CD14-positive monocyte (primary cell): Measurements from ENCODE around the gene MRRF. TPM values are rescaled to one million over a fixed set of nuclear protein-coding genes. Genes with fewer than 3 reads are reported as not detected.

Experiments
- DNase-seq, 3 donors: peaks; one replicate each; pipeline ENCODE4 v3.0.0-alpha.2; 2011 to 2022
- H2AFZ ChIP-seq: 2 replicates; pipeline ENCODE4 v1.6.0; 2012; ENCODE audit warnings: mild to moderate bottlenecking, low read depth, low read length, inconsistent platforms; ENCODE audit not compliant: insufficient read depth, poor library complexity, severe bottlenecking
- H3K27ac ChIP-seq, 2 donors: 1 replicate in 1 of 2; 2 replicates in 1 of 2; pipeline ENCODE4 v1.5.1; 2012 to 2013; ENCODE audit warnings: low read length in 2 of 2, control low read depth in 1 of 2, inconsistent platforms in 1 of 2, low read depth in 1 of 2, mild to moderate bottlenecking in 1 of 2
- H3K27me3 ChIP-seq, 2 donors: one replicate each; pipeline versions ENCODE4 v1.6.0 to v1.6.1; 2011 to 2013; ENCODE audit warnings: low read length in 2 of 2; ENCODE audit not compliant: control insufficient read depth in 2 of 2, insufficient read depth in 2 of 2
- H3K36me3 ChIP-seq, 2 donors: replicated peaks in 1 of 2; 1 replicate in 1 of 2; 2 replicates in 1 of 2; pipeline versions ENCODE4 v1.5.1 to v1.6.1; 2012 to 2013; ENCODE audit warnings: low read length in 2 of 2, control low read depth in 1 of 2, inconsistent platforms in 1 of 2, mild to moderate bottlenecking in 1 of 2; ENCODE audit not compliant: insufficient read depth in 2 of 2, control insufficient read depth in 1 of 2
- H3K4me1 ChIP-seq, 2 donors: 1 replicate in 1 of 2; 2 replicates in 1 of 2; pipeline versions ENCODE4 v1.5.1 to v1.6.1; 2012 to 2013; ENCODE audit warnings: low read length in 2 of 2, control low read depth in 1 of 2, inconsistent platforms in 1 of 2, mild to moderate bottlenecking in 1 of 2, moderate library complexity in 1 of 2; ENCODE audit not compliant: insufficient read depth in 2 of 2, control insufficient read depth in 1 of 2
- H3K4me2 ChIP-seq: replicated peaks from 2 replicates; pipeline ENCODE3; 2012; ENCODE audit warnings: low read length, moderate library complexity, mild to moderate bottlenecking; ENCODE audit not compliant: poor library complexity, severe bottlenecking; ENCODE audit errors: extremely low read depth
- H3K4me3 ChIP-seq, 3 experiments: fragments of 200-600 bp in 1 of 3; sonication (generic) in 1 of 3; replicated peaks in 1 of 3; 1 replicate in 2 of 3; 2 replicates in 1 of 3; pipeline ENCODE4 v1.5.1; 2011 to 2013; ENCODE audit warnings: low read length in 3 of 3, mild to moderate bottlenecking in 3 of 3, control low read depth in 2 of 3, low read depth in 2 of 3, inconsistent platforms in 1 of 3, moderate library complexity in 1 of 3
- H3K79me2 ChIP-seq: 2 replicates; pipeline ENCODE4 v1.6.0; 2012; ENCODE audit warnings: mild to moderate bottlenecking, control low read depth, inconsistent platforms, low read length, moderate library complexity; ENCODE audit not compliant: insufficient read depth
- H3K9ac ChIP-seq: 2 replicates; pipeline ENCODE4 v1.6.0; 2017; ENCODE audit warnings: low read length, mild to moderate bottlenecking; ENCODE audit not compliant: insufficient read depth, poor library complexity, severe bottlenecking
- H3K9me3 ChIP-seq, 2 donors: replicated peaks in 1 of 2; 1 replicate in 1 of 2; 2 replicates in 1 of 2; pipeline versions ENCODE4 v1.5.1 to v1.6.1; 2012 to 2013; ENCODE audit warnings: low read length in 2 of 2, control low read depth in 1 of 2; ENCODE audit not compliant: control insufficient read depth in 1 of 2, insufficient read depth in 1 of 2
- H4K20me1 ChIP-seq: 2 replicates; pipeline ENCODE4 v1.6.0; 2012; ENCODE audit warnings: mild to moderate bottlenecking, low read length, control low read depth, moderate library complexity; ENCODE audit not compliant: insufficient read depth
- H3K27ac Mint-ChIP-seq, 7 donors: one replicate each; pipeline ENCODE4 v1.8.0; 2020; ENCODE audit warnings: mild to moderate bottlenecking in 7 of 7, mixed read lengths in 7 of 7, moderate library complexity in 6 of 7, inconsistent platforms in 2 of 7
- H3K27me3 Mint-ChIP-seq, 3 donors: one replicate each; pipeline ENCODE4 v1.8.0; 2021 to 2022; ENCODE audit warnings: low read depth in 3 of 3, mild to moderate bottlenecking in 3 of 3, mixed read lengths in 3 of 3, moderate library complexity in 3 of 3, inconsistent platforms in 1 of 3
- H3K36me3 Mint-ChIP-seq, 2 donors: one replicate each; pipeline ENCODE4 v1.8.0; 2020; ENCODE audit warnings: mixed read lengths in 2 of 2, inconsistent platforms in 1 of 2, mild to moderate bottlenecking in 1 of 2
- H3K4me1 Mint-ChIP-seq: one replicate; pipeline ENCODE4 v1.8.0; 2020; ENCODE audit warnings: mild to moderate bottlenecking, mixed read lengths
- H3K4me3 Mint-ChIP-seq, 2 donors: one replicate each; pipeline ENCODE4 v1.8.0; 2020; ENCODE audit warnings: mild to moderate bottlenecking in 2 of 2, mixed read lengths in 2 of 2, moderate library complexity in 1 of 2
- H3K9me3 Mint-ChIP-seq, 7 donors: one replicate each; pipeline ENCODE4 v1.8.0; 2020 to 2022; ENCODE audit warnings: mixed read lengths in 7 of 7, mild to moderate bottlenecking in 6 of 7, moderate library complexity in 6 of 7, inconsistent platforms in 2 of 7
- CTCF ChIP-seq: fragments of 200-600 bp; IDR thresholded peaks from one replicate; pipeline ENCODE4 v1.8.0; 2022; ENCODE audit warnings: antibody characterized with exemption, mild to moderate bottlenecking
- WGBS: methylation state at CpG from one replicate; pipeline ENCODE4 v1.1.5; 2013; ENCODE audit warnings: missing lambda C conversion rate; ENCODE audit not compliant: insufficient coverage; 5-methylcytosine and 5-hydroxymethylcytosine counted together
- intact Hi-C, 2 donors: fragments of 100-400 bp; cut with micrococcal nuclease; formaldehyde crosslinking; loops; one replicate each; pipeline versions ENCODE4 v1.15.0 to v1.15.1; 2023
- polyA plus RNA-seq, 3 donors: library from polyadenylated mRNA; depleted of rRNA in 1 of 3; unstranded in 2 of 3; stranded (reverse) in 1 of 3; fragments of 300-500 nt in 2 of 3; fragments of >200 nt in 1 of 3; fragmentation: Illumina TruSeq in 2 of 3; gene quantifications; 1 replicate in 2 of 3; 2 replicates in 1 of 3; pipeline ENCODE4 v1.2.3, GENCODE V29; 2012 to 2021

The MRRF gene
- polyA plus RNA-seq, 3 donors, result 16.0 to 34.4 (median 16.2) TPM

- WGBS, result 90% methylated on average over 1 of the region's 3 CpGs
- Mint-ChIP-seq H3K36me3 (peaks cover 68 to 90% of the 10 kb centered on the region in 2 donors), H3K4me3 (no peak overlapping the region), H3K9me3 (no peaks in the 10 kb centered on the region), H3K4me1 (no peaks in the 10 kb centered on the region), H3K27me3 (no peaks in the 10 kb centered on the region), H3K27ac (peak overlapping the region in 1 of 7 donors; percentile 52)
- no peak for TF ChIP-seq CTCF
- H4K20me1 ChIP-seq, result peaks cover 44% of the 10 kb centered on the region
- peaks cover 80 to 98% of the 10 kb centered on the region in 2 donors for H3K36me3 ChIP-seq
- H3K27me3 ChIP-seq, result no peaks in the 10 kb centered on the region
- peaks cover 16% of the 10 kb centered on the region for H3K79me2 ChIP-seq
- no peak for DNase-seq
- H3K27ac ChIP-seq, result no peak overlapping the region
- no peaks in the 10 kb centered on the region for H3K9me3 ChIP-seq
- intact Hi-C loops, result loop anchor here in 1 of 2 donors (5.0 kb wide), 1 partner anchor 87 kb away; no protein-coding TSS in a partner anchor
- H2AFZ ChIP-seq, result no peak overlapping the region
- H3K4me2 ChIP-seq, result no peak overlapping the region
- H3K9ac ChIP-seq, result no peak overlapping the region
- H3K4me3 ChIP-seq, result no peak overlapping the region
- no peaks in the 10 kb centered on the region for H3K4me1 ChIP-seq
Observed at GRCh38 chr9:122254761-122255160, 9.9 kb upstream of the MRRF start.

DNA sequence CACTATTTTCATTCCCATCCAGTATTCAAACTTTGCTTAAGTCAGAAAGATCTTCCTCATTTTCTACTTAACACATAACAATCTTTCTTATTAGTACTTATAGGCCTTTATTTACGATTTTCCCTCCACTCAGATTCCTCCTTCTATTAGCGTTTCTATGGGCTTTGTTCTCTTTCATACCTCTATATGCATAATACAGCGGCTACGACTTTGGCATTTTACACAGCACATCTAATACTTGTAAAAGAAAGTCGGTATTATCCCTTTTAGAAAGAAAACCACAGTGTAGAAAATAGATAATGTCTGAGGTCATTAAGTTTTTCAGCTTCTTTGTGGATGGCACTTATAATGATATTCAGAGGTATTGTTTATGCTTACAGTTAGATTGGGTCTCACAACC is 8.5 kb upstream of the MRRF start:
- H3K4me2 ChIP-seq, result no peak overlapping the region
- intact Hi-C loops, result loop anchor here in 1 of 2 donors (5.0 kb wide), 1 partner anchor 89 kb away; no protein-coding TSS in a partner anchor
- no peak for DNase-seq
- H3K79me2 ChIP-seq, result peaks cover 18% of the 10 kb centered on the region
- Mint-ChIP-seq H3K9me3 (no peaks in the 10 kb centered on the region), H3K27me3 (no peaks in the 10 kb centered on the region), H3K4me1 (no peaks in the 10 kb centered on the region), H3K4me3 (no peak overlapping the region), H3K27ac (no peak overlapping the region), H3K36me3 (peaks cover 72 to 90% of the 10 kb centered on the region in 2 donors)
- no peak overlapping the region for H3K4me3 ChIP-seq
- H4K20me1 ChIP-seq, result peaks cover 54% of the 10 kb centered on the region
- 86% methylated on average over 1 of the region's 5 CpGs for WGBS
- TF ChIP-seq CTCF, result no peak
- H3K27ac ChIP-seq, result no peak overlapping the region
- H3K9me3 ChIP-seq, result no peaks in the 10 kb centered on the region
- no peak overlapping the region for H3K9ac ChIP-seq
- no peaks in the 10 kb centered on the region for H3K4me1 ChIP-seq
- H3K27me3 ChIP-seq, result no peaks in the 10 kb centered on the region
- no peak overlapping the region for H2AFZ ChIP-seq
- peaks cover 84 to 98% of the 10 kb centered on the region in 2 donors for H3K36me3 ChIP-seq
